Embryonic facial prominence (tissue), 1 donor: ENCODE data around the gene HIGD1C.
"Not testable (repeated sequence)": the region's sequence is repeated elsewhere in the genome, so short reads cannot be mapped to it uniquely, and the experiment has no call there.

Source experiments
- DNase-seq: peaks from one replicate; pipeline ENCODE4 v3.0.0-alpha.2; 2016; ENCODE audit errors: extremely low spot score

Gene HIGD1C

DNA sequence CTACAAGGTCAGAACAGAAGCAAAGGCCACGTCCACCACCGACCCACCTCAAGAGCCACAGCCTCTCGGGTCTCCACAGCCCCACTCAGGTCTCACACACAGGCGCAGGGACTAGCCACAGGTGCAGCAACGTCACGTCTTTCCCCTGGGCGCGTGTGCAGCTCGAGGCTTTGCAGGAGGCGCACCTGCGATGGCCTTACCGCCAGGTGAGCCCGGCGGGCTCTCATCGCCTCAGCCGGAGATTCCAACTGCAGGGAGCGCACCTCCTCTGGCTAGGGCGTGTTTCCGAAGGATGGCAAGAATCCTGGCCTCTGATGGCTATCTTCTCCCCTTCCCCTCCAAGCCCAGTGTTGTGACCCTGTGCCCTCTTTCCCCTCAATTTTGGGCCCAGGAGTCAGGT is at the start of gene HIGD1C:
HIGD1C (plus strand) TSS at position 35 of the 400 bp plus-strand sequence. CDS start 1,455 bp downstream, outside the sequence.
- DNase-seq, result no peak

DNA sequence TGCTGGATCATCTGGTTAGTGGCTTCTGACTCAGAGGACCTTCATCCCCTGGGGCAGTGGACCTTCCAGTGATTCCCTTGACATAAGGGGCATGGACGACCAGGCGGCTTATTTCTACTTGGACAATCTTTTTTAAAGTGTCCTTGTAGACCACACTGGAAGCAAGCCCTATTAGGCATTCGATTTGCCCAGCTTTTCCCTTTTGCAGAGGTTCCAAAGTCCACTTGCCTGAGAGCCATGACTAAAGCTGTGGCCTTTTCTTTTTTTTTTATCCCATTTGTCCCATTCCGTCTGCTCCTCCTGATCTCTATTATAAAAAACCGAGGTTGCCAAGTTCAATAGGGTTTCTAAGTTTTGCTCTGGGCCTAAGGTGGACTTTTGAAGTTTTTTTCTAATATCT is 43.9 kb upstream of the HIGD1C start:
- DNase-seq, result not testable (repeated sequence)

DNA sequence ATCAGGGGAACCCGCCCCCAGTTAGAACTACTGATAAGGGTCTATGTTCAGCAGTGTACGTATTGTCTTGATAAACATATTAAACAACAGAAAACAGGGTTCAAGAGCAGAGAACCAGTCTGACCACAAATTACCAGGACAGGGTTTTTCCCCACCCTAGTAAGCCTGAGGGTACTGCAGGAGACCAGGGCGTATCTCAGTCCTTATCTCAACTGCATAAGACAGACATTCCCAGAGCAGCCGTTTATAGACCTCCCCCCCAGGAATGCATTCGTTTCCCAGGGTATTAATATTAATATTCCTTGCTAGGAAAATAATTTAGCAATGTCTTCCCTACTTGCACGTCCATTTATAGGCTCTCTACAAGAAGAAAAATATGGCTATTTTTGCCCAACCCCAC is 40.0 kb upstream of the HIGD1C start:
- not testable (repeated sequence) for DNase-seq

- DNase-seq, result no peak
These were observed 39.1 kb upstream of the HIGD1C start for GRCh38 chr12:50913224-50913623.

GRCh38 chr12:50914872-50915484 is 37.4 kb upstream of the HIGD1C start:
- no peak for DNase-seq

DNA sequence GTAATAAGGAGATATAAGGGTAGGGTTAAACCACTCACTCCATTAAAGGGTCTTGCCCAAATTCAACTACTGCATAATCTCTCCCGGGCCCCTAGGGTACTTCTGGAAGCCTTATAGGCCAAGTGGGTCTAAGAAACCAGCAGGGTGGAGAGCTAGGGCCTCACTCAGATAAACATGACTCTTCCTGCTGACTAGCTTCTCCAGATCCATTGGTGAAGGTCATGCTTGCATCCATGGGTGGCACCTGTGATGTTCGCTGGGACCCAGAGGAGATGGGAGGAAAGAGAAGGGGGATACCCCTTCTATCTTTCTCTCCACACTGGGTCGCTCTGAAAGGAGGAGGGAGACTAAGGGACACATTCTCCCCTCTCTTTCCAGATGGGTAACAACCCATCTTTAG is 36.1 kb upstream of the HIGD1C start:
- DNase-seq, result no peak

GRCh38 chr12:50918584-50919316 is 33.6 kb upstream of the HIGD1C start:
- no peak for DNase-seq

DNA sequence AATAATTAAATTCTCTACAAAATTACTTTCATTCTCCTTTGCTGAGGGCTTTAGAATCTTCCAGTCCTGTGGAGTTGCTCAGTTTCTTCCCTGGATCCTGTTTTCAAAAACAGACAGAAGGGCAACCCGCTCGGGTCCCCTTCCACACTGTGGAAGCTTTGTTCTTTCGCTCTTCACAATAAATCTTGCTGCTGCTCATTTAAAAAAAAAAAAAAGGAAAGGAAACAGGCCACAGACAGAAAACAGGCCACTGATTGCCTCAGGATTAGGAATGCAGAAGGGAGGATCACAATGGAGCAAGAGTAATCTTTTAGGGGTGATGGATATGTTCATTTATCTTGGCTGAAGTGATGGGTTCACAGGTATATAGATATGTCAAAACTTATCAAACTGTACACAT is 29.5 kb upstream of the HIGD1C start:
- DNase-seq, result no peak

DNA sequence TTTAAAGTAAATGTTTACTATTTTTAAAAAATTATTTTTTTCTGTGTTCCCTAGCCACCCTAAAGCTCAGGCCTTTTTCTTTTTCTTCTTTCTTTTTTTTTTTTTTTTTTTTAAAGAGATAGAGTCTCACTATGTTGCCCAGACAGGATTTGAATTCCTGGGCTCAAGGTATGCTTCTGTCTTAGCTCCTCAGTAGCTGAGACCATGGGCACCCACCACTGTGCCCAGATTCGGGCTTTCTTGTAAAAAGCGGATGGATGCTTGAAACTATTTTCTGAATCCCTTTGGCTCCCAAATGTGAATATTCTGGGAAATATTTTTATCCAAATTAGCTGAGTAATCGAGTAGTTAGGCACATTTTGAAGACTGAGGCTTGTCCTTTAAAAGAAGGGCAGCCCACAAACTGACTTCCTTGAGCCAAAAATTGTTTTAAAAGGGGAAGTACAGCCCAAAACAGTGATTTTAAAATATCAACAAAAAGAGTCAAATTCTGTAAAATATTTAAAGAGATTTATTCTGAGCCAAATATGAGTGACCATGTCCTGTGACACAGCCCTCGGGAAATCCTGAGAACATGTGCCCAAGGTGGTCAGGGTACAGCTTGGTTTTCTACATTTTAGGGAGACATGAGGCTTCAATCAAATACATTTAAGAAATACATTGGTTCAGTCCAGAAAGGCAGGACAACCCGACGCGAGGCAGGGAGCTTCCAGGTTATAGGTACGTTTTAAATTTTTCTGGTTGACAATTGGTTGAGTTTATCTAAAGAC is 28.8 kb upstream of the HIGD1C start:
- no peak for DNase-seq

DNA sequence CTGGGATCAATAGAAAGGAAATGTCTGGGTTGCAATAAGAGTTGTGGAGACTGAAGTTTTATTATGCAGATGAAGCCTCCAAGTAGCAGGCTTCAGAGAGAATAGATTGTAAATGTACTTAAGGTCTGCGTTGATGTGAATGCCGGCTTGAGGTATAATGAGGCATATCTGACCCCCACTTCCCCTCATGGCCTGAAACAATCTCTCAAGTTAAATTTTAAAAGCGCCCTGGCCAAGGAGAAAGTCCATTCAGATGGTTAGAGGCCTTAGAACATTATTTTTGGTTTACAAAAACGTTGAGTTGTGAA is 28.3 kb upstream of the HIGD1C start:
- no peak for DNase-seq

DNA sequence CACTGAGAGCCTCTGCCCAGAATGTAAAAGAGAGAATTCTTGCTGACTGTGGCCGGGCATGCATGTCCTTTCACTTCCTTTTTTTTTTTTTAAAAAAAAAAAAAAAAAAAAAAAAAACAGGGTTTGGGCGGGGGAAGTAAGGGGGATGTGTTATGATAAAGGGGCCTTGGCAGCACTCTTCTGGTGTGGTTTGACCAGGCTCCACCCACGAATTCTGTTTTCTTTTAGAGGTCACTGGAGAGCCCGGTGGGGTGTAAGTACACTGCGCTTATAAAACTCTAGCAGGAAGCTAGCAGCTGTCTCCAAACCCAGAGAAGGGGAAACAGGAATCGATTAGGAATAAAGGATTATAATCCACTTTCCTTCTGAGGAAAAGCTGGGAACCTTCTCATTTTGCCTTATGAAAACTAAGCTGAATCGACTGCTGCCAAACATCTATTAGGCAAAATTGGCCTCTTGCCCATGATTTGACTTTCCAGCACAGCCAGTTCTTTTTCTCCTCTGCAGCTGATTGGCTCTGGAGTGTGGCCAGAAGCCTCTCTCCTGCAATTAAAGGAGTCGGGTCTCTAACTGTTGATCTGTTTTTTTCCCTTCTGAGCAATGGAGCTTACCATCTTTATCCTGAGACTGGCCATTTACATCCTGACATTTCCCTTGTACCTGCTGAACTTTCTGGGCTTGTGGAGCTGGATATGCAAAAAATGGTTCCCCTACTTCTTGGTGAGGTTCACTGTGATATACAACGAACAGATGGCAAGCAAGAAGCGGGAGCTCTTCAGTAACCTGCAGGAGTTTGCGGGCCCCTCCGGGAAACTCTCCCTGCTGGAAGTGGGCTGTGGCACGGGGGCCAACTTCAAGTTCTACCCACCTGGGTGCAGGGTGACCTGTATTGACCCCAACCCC is 27.7 kb upstream of the HIGD1C start:
- peak; percentile 56 for DNase-seq

DNA sequence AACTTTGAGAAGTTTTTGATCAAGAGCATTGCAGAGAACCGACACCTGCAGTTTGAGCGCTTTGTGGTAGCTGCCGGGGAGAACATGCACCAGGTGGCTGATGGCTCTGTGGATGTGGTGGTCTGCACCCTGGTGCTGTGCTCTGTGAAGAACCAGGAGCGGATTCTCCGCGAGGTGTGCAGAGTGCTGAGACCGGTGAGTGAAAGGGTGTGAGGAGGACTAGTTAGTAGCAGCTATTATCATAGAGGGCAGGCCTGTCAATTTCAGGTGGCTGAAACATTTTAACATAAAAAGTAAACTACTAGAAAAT is 27.0 kb upstream of the HIGD1C start:
- no peak for DNase-seq

GRCh38 chr12:50925920-50926319 is 26.4 kb upstream of the HIGD1C start:
- DNase-seq, result no peak

- DNase-seq, result no peak
These were observed 25.9 kb upstream of the HIGD1C start for GRCh38 chr12:50926415-50926814.

DNA sequence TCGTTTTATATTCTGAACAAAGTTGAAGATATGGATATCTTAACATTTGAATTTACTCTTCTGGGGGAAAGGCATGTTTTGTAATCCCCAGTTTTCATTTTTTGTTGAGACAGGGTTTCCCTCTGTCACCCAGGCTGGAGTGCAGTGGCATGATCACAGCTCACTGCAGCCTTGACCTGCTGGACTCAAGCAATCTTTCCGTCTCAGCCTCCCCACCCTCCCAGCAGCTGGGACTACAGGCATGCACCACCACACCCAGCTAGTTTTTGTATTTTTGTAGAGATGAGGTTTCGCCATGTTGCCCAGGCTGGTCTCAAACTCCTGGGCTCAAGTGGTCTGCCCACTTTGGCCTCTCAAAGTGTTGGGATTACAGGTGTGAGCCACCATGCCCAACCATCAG is 25.4 kb upstream of the HIGD1C start:
- not testable (repeated sequence) for DNase-seq

- no peak for DNase-seq
These were observed 25.0 kb upstream of the HIGD1C start for GRCh38 chr12:50927356-50927755.

GRCh38 chr12:50927766-50928224 is 24.5 kb upstream of the HIGD1C start:
- no peak for DNase-seq

DNA sequence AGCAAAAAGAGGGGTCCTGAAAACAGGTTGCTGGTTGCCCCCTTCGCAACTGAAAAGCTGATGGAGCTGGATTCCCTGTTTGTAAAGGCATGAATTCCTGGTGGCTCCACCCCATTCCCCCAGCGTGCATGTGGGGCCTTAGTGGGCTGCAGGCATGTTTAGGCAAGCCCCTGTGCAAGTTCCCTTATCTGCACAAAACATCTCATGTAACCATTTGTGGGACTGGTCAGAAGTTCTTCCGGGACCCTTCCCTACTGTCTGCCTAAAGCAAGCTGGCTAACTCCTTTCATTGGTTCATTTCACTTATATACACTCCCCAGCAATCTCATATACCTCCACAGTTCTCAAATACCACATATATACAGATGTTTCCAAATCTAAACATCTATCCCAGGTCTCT is 24.0 kb upstream of the HIGD1C start:
- no peak for DNase-seq

GRCh38 chr12:50929831-50930230 is 22.5 kb upstream of the HIGD1C start:
- no peak for DNase-seq

GRCh38 chr12:50930477-50930876 is 21.9 kb upstream of the HIGD1C start:
- not testable (repeated sequence) for DNase-seq

GRCh38 chr12:50932787-50933280 is 19.5 kb upstream of the HIGD1C start:
- DNase-seq, result no peak
